ENCODE measurements around the gene GTF2A1. TPM values are rescaled to one million over a fixed set of nuclear protein-coding genes. Genes with fewer than 3 reads are reported as not detected.

GTF2A1 gene
- total RNA-seq, 1 experiment from 2014 or later = 24.4 TPM

- ChIA-PET POLR2A (ENCODE audit: unreplicated experiment) (interaction anchor here (0.6 kb wide), 1 partner anchor 32 kb away, joined by 3 read pairs; no protein-coding TSS in a partner anchor), CTCF (no interaction called here)
- TF ChIP-seq CTCF (conservative IDR thresholded peaks at IDR 0.05; ENCODE audit: low read depth, low read length) = no peak
- no peak for TF ChIP-seq EZH2 (IDR thresholded peaks at IDR 0.05; ENCODE audit: low read length, unreplicated experiment)
- no peak for TF ChIP-seq EZH2phosphoT487 (IDR thresholded peaks at IDR 0.05; ENCODE audit: borderline replicate concordance, low read length)
- Histone ChIP-seq H3K9me2 (replicated peaks; ENCODE audit: low read length) (no peaks in the 10 kb centered on the region), H2AFZ (ENCODE audit: low read length) (no peak overlapping the region), H3K27ac (ENCODE audit: low read length) (no peak overlapping the region), H3K4me3 (ENCODE audit: low read length) (no peak overlapping the region), H3K9ac (ENCODE audit: low read length) (no peak overlapping the region), H3K36me3 (ENCODE audit: low read depth, low read length) (peaks cover 25% of the 10 kb centered on the region), H3K4me2 (ENCODE audit: low read length) (no peak overlapping the region), H3K4me1 (ENCODE audit: insufficient read depth, low read length) (peaks cover 10% of the 10 kb centered on the region), H3K27me3 (ENCODE audit: low read length) (no peaks in the 10 kb centered on the region), H3K9me3 (ENCODE audit: low read length) (no peaks in the 10 kb centered on the region), H4K20me1 (ENCODE audit: low read length) (no peaks in the 10 kb centered on the region), H3F3A (ENCODE audit: low read length, unreplicated experiment) (no peaks in the 10 kb centered on the region), H3K79me2 (ENCODE audit: low read length) (no peaks in the 10 kb centered on the region; the same call in 1 of the 2 replicates)
- BruUV-seq (replicated peaks) = no TSS peak
- DNase-seq = no peak
- intact Hi-C loops (cut with micrococcal nuclease) = no loop called here
- ATAC-seq = no peak
Observed at GRCh38 chr14:81187832-81188522, 32.8 kb downstream of the GTF2A1 start.

GRCh38 chr14:81179631-81180030 is 41.1 kb downstream of the GTF2A1 start:
- Histone ChIP-seq H3K4me2 (ENCODE audit: low read length) (no peak overlapping the region), H3K79me2 (ENCODE audit: low read length) (no peaks in the 10 kb centered on the region), H3K9ac (ENCODE audit: low read length) (no peak overlapping the region), H3K27me3 (ENCODE audit: low read length) (no peaks in the 10 kb centered on the region), H3K9me2 (replicated peaks; ENCODE audit: low read length) (no peaks in the 10 kb centered on the region), H3K9me3 (ENCODE audit: low read length) (no peaks in the 10 kb centered on the region), H3K27ac (ENCODE audit: low read length) (no peak overlapping the region), H3K4me1 (ENCODE audit: insufficient read depth, low read length) (peaks cover 22% of the 10 kb centered on the region), H3K4me3 (ENCODE audit: low read length) (no peak overlapping the region), H3K36me3 (ENCODE audit: low read depth, low read length) (no peaks in the 10 kb centered on the region; the same call in 1 of the 2 replicates), H3F3A (ENCODE audit: low read length, unreplicated experiment) (no peaks in the 10 kb centered on the region), H2AFZ (ENCODE audit: low read length) (no peak overlapping the region), H4K20me1 (ENCODE audit: low read length) (no peaks in the 10 kb centered on the region)
- no TSS peak for BruUV-seq (replicated peaks)
- no peak for ATAC-seq
- ChIA-PET POLR2A (ENCODE audit: unreplicated experiment) (no interaction called here), CTCF (interaction anchor here (0.5 kb wide), 1 partner anchor 656 kb away, joined by 3 read pairs; no protein-coding TSS in a partner anchor)
- DNase-seq = no peak
- no peak for TF ChIP-seq EZH2phosphoT487 (IDR thresholded peaks at IDR 0.05; ENCODE audit: borderline replicate concordance, low read length)
- TF ChIP-seq CTCF (conservative IDR thresholded peaks at IDR 0.05; ENCODE audit: low read depth, low read length) = no peak
- no peak for TF ChIP-seq EZH2 (IDR thresholded peaks at IDR 0.05; ENCODE audit: low read length, unreplicated experiment)
- intact Hi-C loops (cut with micrococcal nuclease) = loop anchor here (2.0 kb wide), 2 partner anchors 23 to 39 kb away; no protein-coding TSS in a partner anchor

- H3F3A ChIP-seq (ENCODE audit: low read length, unreplicated experiment) = no peaks in the 10 kb centered on the region
- intact Hi-C loops (cut with micrococcal nuclease) = loop anchor here (2.0 kb wide), 2 partner anchors 25 to 41 kb away; no protein-coding TSS in a partner anchor
Observed at GRCh38 chr14:81178063-81178462, 42.7 kb downstream of the GTF2A1 start.

More at GRCh38 chr14:81178063-81178462, 42.7 kb downstream of the GTF2A1 start:
- no TSS peak for BruUV-seq (replicated peaks)
- H3K27ac ChIP-seq (ENCODE audit: low read length) = no peak overlapping the region
- H3K9me3 ChIP-seq (ENCODE audit: low read length) = no peaks in the 10 kb centered on the region
- H3K79me2 ChIP-seq (ENCODE audit: low read length) = no peaks in the 10 kb centered on the region
- no peak for TF ChIP-seq CTCF (conservative IDR thresholded peaks at IDR 0.05; ENCODE audit: low read depth, low read length)
- no peak for TF ChIP-seq EZH2 (IDR thresholded peaks at IDR 0.05; ENCODE audit: low read length, unreplicated experiment)
- no peak for TF ChIP-seq EZH2phosphoT487 (IDR thresholded peaks at IDR 0.05; ENCODE audit: borderline replicate concordance, low read length)
- H3K9me2 ChIP-seq (replicated peaks; ENCODE audit: low read length) = no peaks in the 10 kb centered on the region
- DNase-seq = peak; percentile 56
- 0 out of 2 replicates have a peak overlapping the region, but pooled peaks have one; percentile 5 for H3K4me2 ChIP-seq (ENCODE audit: low read length)
- CTCF ChIA-PET = interaction anchor here (0.8 kb wide), 1 partner anchor 181 kb away, joined by 3 read pairs; no protein-coding TSS in a partner anchor
- H3K4me3 ChIP-seq (ENCODE audit: low read length) = no peak overlapping the region
- no peaks in the 10 kb centered on the region for H4K20me1 ChIP-seq (ENCODE audit: low read length)
- ATAC-seq = peak; percentile 99
- H2AFZ ChIP-seq (ENCODE audit: low read length) = no peak overlapping the region
- POLR2A ChIA-PET (ENCODE audit: unreplicated experiment) = interaction anchor here (0.6 to 0.7 kb wide), 3 partner anchors 8 to 356 kb away, joined by 3 to 6 read pairs (median 4); no protein-coding TSS in a partner anchor
- H3K36me3 ChIP-seq (ENCODE audit: low read depth, low read length) = no peaks in the 10 kb centered on the region; the same call in 1 of the 2 replicates
- H3K9ac ChIP-seq (ENCODE audit: low read length) = no peak overlapping the region
- peaks cover 12% of the 10 kb centered on the region; the same call in 1 of the 2 replicates for H3K4me1 ChIP-seq (ENCODE audit: insufficient read depth, low read length)
- H3K27me3 ChIP-seq (ENCODE audit: low read length) = no peaks in the 10 kb centered on the region
